Endometrial microvascular endothelial cells (primary cell): ENCODE measurements around the gene ARID3A. TPM values are rescaled to one million over a fixed set of nuclear protein-coding genes. Genes with fewer than 3 reads are reported as not detected.

Experiments
- in situ Hi-C: cut with HindIII; loops from 2 replicates; pipeline ENCODE4 v1.10.0; 2017; ENCODE audit warnings: low sequenced_read_pairs, low pct_unique_long_range_greater_than_20kb; ENCODE audit errors: inconsistent ontology term
- total RNA-seq: library from RNA; depleted of rRNA; stranded (reverse); fragments of >200 nt; gene quantifications from one replicate; pipeline ENCODE4 v1.2.3, GENCODE V29; 2015; ENCODE audit errors: inconsistent ontology term

The ARID3A gene
- total RNA-seq, 1 donor from 2014 or later, result 9.1 TPM

DNA sequence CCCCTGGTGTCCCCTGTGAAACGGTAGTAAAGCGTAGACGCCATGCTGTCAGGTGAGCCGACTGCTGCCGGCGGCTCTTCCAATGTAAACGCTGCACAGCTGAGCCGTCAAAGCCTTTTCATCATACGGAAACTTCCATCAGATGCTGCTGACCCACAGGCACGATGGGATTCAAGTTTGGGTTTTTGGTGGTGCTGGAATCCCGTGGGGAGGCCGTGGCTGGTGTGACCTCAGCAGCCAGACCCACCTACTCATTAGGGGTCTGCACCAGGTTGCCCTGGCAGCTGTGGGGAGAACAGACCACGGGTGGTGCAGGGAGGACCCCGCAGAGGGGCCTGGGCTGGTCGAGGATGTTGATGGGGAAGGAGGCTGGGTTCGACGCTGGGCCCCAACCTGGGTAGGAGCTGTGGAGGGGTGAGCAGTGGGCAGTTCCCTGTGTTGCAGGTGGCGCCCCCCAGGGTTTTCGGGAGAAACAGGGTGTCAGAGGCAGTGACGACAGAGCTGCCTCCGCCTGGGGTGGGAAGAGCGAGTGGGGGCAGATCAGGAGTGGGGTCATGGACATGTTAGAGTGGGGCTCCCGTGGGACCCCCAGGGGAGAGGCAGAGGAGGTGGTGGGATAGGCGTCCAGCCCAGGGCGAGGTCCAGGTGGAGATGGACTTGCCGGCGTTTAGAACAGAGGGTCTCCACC, 81.0 kb downstream of the ARID3A start:
- in situ Hi-C loops, result no loop called here

DNA sequence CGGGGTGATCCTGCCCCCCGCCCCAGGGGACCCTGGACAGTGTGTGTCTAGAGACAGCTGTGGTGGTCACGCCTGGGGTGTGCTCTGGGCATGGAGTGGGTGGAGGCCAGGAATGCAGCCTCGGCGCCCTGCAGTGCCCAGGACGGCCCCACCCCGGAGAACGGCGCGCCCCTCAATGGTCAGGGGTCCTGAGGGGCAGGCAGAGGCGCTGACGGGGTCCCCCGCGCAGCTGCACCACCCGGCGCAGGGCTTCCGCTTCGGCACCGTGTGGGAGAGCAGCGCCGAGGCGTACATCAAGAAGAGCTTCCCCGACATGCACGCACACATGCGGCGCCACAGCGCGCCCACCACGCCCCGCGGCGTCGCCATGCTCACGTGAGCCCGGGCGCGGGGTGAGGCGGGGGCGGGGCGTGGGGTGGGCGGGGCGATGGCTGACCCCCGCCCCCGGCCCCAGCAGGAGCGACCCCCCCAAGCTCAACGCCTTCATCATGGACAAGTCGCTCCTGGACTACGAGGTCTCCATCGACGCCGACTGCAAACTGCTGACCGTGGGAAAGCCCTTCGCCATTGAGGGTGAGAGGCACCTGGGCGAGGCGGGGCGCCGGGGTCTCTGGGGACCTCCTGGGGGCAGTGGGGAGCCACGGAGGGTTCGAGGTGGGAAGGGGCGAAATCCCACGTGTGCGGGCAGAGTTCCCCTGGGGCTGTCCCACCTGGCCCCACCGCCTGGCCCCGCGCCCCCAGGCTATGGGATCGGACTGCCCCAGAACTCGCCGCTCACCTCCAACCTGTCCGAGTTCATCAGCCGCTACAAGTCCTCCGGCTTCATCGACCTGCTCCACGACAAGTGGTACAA, 81.8 kb downstream of the ARID3A start:
- in situ Hi-C loops, result no loop called here

DNA sequence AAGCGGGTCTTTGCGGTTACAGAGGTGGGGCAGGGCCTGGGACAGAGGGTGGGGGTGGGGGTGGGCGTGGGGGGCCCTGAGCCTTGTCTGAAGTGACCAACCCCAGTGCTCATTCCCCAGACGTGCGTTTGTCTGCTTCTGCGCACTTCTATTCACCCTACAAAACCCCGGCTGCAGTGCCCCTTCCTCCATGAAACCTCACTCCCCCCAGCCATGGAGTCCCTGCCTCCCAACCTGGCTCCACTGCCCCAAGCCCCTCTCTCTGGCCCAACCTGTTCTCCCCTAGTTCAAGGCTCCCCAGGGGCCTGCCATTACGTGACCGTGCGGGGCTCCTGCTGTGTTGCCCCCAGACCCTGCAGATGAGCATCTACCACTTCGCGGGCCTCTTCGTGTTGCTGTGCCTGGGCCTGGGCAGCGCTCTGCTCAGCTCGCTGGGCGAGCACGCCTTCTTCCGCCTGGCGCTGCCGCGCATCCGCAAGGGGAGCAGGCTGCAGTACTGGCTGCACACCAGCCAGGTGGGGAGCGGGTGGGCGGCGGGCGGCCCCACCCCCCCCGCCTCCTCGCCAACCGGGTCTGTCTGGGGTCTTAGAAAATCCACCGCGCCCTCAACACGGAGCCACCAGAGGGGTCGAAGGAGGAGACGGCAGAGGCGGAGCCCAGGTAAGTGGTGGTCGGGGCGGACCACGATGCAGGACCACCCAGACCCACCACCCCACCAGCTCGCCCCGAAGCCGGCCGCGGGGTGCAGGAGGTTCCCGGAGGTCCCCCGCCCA, 82.6 kb downstream of the ARID3A start:
- in situ Hi-C loops, result no loop called here

DNA sequence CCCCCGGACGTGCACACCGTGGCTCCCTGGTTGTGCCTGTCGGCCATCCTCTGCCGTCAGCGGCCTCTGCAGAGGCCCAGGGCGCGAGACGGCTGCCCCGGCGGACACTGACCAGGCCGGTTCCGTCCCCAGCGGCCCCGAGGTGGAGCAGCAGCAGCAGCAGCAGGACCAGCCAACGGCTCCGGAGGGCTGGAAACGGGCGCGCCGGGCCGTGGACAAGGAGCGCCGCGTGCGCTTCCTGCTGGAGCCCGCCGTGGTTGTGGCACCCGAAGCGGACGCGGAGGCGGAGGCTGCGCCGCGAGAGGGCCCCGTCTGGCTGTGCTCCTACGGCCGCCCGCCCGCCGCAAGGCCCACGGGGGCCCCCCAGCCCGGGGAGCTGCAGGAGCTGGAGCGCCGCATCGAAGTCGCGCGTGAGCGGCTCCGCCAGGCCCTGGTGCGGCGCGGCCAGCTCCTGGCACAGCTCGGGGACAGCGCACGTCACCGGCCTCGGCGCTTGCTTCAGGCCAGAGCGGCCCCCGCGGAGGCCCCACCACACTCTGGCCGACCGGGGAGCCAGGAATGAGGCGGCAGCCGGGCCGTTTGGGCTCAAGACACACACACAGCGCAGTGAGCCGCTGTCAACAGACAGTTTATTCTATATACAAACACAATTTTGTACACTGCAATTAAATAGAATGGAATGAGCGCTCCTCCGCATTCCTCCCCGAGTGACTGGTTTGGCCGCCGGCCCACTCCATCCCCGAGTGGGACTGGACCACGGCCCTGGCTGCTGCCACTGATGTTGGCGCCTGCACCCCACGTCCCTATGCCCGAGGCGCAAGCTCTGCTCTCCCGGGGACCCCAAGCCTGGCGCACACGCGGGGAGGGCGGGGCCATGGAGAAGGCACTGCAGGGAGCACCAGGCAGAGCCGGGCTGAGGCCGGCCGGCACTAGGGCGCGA, 83.5 kb downstream of the ARID3A start:
- in situ Hi-C loops, result no loop called here

DNA sequence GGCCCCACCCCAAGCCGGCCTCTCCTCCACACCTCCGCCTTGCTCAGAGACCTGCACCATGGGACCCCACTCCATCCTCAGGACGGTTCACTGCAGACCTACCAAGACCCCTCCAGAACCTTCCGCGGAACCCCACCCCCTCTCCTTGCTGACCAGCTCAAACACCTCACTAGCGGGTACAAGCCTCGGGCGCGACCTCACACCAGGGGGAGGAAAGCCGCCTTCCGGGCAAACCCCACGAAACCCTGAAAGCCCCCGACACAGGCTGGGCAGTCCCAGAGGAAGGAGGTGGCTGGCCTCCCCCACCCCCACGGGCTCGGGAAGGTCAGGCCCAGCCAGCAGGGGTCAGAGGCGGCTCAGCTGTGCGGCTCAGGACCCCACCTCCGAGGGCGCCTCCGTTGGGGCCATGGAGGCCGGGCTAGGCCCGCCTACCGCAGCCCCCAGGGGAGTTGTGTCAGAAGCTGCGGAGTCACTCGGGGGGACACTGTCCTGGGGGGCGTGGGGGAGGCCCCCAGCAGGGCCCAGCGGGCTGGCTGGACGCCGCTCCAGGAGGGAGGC, 84.2 kb downstream of the ARID3A start:
- in situ Hi-C loops, result no loop called here

DNA sequence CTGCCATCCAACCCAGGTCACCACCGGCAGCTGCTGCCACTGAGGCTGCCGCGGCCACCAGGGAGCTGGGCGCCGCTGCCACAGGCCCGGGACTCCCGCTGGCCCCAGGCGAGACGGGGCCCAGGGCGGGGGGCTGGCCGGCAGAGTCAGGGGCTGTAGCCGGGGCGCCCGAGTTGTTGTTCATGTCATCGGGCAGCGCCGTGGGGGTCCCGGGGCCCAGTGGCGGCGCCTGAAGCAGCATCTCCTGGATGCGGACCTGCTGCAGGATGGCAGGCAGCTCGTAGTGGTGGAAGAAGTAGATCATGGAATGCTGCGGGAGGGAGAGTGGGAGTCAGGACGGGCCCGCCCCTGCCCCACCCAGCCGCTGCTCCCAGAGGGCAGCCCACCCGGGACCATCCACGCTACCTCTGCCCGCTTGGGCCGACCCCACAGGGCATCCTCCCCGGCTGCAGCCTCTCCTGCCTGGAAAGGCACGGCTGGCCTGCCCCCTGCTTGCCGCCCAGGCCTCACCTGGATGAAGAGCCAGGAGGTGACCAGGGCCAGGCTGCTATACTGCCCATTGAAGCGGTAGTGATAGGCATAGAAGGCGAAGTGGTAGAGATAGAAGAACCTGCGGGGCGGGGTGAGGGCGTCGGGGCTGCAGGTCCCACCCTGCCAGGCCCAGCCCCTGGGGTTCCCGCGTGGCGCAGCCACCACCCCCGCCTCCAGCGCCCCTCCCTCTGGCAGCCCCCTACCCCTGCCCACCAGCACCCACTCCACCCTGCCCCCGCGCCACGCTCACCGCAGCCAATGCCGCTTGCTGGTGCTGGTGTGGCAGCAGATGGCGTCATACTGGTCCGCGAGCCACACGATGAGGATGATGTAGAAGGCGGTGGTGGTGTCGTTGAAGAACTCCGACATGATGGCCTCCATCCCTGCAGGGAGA, 85.0 kb downstream of the ARID3A start:
- in situ Hi-C loops, result no loop called here

DNA sequence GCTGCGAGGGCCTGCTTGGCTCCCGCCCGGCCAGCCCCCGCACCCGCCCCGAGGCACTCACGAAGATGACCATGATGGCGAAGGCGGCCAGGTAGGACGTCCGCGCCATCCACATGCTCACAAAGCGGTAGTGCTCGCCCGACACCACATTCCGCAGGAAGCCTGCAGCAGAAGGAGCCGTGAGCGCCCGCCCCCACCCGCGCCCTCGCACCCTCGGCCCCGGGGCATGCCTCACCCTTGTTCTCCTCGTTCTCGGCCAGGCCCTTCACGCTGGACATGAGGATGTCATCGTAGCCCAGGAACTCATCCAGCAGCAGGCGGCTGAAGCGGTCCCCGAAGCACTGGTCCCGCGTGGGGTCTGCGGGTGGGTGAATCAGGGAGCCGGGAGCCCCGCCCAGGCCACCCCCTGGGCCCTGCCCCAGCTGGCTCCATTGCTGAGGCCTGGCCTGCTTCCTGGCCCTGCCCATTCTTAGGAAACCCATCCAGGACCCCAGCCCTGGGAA, 86.0 kb downstream of the ARID3A start:
- in situ Hi-C loops, result no loop called here

DNA sequence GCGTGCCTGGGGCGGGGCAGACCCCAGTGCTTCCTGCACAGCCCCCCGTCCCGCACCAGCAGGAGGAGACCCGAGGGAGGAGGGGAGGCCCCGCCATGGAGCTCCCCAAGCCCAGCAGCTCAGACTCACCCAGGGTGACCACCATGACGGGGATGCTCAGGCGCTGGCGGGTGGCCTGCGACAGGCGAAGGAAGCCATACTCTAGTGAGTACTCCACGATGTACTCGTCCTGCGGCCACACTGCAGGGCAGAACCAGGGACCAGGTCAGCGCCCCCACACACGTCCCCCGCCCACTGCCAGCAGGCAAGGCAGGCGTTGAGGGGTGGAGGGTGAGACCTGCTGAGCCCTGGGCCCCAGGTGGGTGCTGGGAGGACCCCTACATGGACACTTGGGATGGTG, 86.5 kb downstream of the ARID3A start:
- in situ Hi-C loops, result no loop called here

DNA sequence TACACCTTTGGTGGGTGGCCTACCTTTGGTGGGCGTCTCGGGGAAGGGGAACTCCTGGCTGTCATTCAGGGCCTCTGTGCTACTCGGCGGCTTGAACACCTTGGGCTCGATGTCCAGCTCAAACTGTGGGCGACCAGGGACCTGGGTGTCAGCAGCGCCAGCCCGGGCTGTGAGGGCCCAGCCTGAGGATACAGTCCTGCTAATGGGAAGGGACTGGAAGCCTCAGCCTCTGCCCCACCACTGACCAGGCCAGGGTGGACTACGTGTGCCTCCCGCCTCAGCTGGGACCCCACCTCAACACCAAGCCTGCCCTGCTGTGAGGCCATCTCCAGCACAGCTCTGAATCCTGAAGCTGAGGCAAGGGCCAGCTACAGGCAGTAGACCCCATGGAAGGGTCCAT, 87.4 kb downstream of the ARID3A start:
- in situ Hi-C loops, result no loop called here

DNA sequence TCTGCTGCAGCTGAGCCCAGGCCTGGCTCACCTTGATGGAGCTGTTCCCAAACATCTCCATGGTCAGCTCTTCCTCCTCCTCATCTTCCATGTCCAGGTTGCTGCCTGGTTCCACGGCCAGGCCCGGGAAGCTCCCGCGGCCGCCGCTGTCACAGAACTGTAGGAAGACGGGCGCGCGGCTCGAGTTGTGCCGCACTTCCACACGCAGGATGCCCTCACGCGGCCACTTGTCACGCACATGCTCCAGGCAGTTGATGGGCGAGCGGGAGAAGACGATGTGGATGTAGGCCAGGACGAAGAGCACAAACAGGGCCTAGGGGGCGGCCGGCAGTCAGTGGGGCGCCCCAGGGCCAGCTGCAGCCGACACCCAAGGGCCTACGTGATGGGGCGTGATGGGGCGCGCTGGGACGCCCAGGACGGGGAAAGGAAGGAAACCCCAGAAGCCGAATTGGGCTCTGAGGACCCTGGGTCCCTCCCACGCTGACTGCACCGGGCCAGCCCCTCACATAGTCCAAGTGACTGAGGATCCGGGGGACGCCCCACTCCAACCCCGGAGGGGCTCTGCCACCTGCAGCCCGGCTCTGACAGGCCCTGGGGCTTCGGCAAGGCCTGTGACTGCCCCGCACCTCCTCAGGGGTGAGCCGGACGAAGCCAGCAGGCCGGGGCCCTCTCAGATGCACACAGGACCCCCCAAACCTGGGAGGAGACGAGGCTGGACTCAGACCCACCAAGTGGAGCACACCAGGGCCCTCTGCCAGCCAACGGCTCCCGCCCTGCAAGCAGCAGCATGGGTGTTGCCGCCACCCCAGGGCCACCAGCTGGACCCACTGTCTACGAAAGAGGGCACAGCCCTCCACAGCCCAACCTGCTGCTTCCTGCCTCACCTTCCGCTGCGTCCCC, 88.6 kb downstream of the ARID3A start:
- in situ Hi-C loops, result no loop called here

DNA sequence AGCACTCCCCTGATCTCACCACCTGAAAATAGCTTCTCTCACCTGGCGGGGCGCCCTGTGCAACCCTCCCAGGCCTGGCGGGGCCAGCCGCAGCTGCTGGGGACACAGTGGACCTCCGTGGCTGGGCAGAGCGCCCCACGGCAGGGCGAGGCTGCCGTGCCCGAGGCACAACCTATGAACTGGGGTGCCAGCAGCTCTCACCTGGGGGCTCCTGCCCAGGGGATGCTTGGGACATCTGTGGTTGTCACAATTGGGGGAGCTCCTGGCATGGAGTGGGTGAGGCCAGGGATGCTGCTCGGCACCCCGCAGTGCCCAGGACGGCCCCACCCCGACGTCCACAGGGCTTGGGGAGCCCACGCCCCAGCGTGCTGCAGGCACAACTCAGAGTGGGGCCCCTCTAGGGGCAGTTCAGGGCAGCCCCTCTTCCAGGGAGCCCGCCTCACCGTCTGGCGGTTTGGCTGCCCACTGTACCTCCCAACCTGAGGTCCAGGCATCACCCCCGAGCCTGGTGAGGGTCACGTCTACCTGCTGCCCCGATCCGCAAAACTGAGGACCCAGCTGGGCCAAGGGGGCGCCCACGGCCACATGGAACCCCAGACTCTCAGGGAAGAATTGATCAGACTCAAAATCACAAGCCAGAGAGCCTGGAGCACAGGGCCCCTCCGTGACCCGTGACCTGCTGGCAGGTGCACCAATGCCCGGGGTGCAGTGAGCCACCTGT, 89.4 kb downstream of the ARID3A start:
- in situ Hi-C loops, result no loop called here

DNA sequence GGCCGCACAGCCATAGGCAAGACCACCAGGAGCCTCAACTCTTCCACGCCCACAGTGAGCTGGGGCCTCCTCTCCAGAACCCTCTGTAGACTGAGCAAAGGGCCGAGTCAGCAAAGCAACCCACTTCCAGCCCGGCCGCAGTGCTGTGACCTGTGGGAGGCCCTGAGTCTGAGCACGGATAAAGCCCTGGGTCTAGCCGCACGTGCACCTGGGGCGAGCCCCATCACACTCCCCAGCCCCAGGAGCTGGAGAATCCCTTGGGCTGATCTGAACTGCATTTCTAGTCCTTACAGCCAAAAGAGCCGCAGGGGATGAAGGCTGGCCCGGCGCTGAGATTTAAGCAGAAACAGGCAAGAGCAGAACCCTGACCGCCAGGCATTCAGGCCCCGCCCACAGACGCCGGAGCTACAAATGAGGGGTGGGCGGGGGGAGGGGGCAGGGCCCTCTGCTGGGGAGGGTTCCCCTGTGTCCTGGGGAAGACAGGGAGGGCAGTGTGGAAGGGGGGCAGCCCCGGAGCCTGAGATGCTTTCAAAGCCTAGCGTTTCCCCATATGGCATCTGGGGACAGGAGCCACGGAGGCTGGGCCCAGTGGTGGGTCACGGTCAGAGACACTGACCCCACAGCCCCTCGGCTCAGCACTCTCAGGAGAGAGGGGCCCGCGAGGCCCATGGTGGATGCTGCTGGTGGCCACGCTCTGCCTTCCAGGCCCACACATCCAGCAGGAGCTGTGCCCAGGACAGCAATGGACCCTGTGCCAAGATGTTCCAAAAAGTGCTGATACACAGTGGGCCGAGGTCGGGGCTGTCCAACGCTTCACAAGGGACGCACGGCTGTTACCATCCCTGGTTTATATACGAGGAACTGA, 90.2 kb downstream of the ARID3A start:
- in situ Hi-C loops, result no loop called here

DNA sequence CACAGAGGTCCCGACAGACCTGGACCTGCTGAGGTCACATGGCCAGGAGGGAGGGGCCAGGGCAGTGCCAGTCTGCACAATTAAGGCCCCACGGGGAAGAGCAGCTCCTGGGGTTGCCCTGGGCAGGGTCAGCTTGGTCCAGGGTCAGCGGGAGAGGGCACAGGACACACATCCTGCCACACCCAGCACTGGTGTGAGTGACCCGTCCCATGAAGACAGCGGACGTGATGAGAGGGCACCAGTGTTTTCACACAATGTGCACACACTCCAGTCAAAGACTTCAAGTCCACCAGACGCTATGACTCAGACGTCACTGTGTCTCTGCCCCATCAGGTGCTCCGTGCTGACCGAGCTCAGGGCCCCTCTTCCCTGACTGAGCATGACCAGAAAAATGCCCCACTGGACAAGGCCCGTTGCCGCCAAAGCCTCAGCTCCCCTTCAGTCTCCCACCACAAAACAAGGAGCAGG, 90.8 kb downstream of the ARID3A start:
- in situ Hi-C loops, result no loop called here

DNA sequence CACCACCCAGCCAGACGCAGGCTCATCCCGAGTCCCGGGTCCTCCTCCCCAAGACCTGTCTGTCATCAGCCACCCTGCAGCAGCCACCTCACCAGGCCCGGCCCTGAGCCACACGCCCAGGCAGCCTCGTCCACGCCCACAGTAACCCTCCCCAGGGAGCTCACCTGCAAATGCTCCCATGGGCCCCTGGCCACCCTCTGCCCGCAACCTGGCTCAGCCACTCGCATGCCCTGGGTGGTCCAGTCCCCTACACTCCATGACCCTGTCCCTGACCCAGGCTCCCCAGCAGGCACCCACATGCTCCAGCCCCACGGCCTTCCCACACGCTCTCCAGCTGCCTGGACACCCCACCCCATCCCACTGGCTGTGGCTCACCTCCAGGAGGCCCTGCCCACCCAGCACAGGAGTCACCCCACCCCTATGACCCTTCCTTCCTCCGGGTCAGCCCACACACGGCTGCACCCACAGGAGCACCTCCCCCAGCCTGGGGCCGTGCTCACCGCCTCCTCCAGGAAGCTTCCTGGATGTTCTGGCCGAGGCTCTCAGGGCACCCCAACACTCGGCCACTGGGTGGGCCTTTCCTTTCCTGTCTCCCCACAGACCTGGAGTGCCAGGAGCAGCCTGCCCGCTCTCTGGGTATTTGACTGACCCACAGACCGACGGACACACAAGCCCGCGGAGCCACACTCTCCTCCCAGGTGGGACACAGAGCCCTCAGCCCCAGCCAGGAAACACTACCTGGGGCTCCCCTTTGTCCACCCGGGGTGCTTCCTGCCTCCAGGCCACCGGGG, 91.5 kb downstream of the ARID3A start:
- in situ Hi-C loops, result no loop called here
